ENCODE results near the gene MDM1. TPM values are rescaled to one million over a fixed set of nuclear protein-coding genes. Genes with fewer than 3 reads are reported as not detected.
A peak's percentile ranks its signal among the peaks of the same experiment; 100 is the strongest.

MDM1 gene
- total RNA-seq, 1 experiment from 2014 or later: 10.0 TPM

DNA sequence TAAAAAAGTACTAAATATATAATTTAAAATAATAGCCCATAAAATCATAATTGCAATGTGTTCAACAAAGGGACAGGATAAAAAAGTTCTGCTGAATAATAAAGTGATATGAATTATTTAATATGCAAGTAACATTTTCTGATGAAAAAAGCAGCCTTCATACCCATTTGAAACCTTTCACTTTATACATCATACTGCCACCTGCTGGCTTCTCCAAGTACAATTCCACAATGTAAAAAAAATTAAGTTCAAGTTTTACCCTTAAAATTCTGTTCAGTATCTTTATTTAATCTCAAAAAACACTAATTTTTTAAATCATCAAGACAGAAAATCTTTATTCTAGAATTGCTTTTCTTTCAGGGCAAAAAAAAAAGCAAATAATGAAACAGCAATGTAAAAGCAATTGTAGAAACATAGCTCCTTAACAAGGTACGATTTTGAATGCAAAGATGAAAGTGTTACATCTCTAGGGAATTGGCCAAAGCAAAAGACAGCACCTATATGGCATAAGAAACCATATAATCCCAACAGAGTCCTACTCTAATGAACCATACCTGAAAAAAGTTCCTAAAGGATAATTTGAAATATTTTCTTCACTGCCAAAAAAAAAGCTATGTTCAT, 15.0 kb downstream of the MDM1 start:
- H3K4me3 ChIP-seq (replicated peaks in 1 of 2; ENCODE audit: low read depth in 1 of 2, low read length in 2 of 2): no peak overlapping the region
- ChIA-PET CTCF (interaction anchor here (0.8 to 3.2 kb wide), 12 partner anchors 11 to 961 kb away, joined by 3 to 35 read pairs (median 6); partner anchors contain the start of gene MDM1), POLR2A (no interaction called here), RAD21 (ENCODE audit: low non-redundant PET in 1 of 2, low total read pairs in 2 of 2, uncharacterized antibody in 2 of 2, unreplicated experiment in 2 of 2) (interaction anchor here in 1 of 2 experiments (0.9 kb wide), 1 partner anchor 276 kb away, joined by 4 read pairs; no protein-coding TSS in a partner anchor)
- no peaks in the 10 kb centered on the region for H3K27me3 ChIP-seq (ENCODE audit: insufficient read depth, low read length)
- TF ChIP-seq FOSL1 (IDR thresholded peaks at IDR 0.05; ENCODE audit: low read depth) (no peak), RAD21 (IDR thresholded peaks at IDR 0.05; ENCODE audit: low read depth) (peak; percentile 63)
- TF ChIP-seq, protein P1, sequence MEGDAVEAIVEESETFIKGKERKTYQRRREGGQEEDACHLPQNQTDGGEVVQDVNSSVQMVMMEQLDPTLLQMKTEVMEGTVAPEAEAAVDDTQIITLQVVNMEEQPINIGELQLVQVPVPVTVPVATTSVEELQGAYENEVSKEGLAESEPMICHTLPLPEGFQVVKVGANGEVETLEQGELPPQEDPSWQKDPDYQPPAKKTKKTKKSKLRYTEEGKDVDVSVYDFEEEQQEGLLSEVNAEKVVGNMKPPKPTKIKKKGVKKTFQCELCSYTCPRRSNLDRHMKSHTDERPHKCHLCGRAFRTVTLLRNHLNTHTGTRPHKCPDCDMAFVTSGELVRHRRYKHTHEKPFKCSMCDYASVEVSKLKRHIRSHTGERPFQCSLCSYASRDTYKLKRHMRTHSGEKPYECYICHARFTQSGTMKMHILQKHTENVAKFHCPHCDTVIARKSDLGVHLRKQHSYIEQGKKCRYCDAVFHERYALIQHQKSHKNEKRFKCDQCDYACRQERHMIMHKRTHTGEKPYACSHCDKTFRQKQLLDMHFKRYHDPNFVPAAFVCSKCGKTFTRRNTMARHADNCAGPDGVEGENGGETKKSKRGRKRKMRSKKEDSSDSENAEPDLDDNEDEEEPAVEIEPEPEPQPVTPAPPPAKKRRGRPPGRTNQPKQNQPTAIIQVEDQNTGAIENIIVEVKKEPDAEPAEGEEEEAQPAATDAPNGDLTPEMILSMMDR (IDR thresholded peaks at IDR 0.05 in 2 of 3, conservative IDR thresholded peaks at IDR 0.05 in 1 of 3; ENCODE audit: borderline replicate concordance in 1 of 3, insufficient read depth in 1 of 3, low read depth in 2 of 3, low read length in 2 of 3): peak; percentile 49 to 63 (median 60); a peak in 5 of 6 replicates
- DNase-seq (ENCODE audit: low read depth, low spot score): peak; percentile 27
- H3K9me3 ChIP-seq (ENCODE audit: control insufficient read depth in 1 of 2, insufficient read depth in 1 of 2, low read depth in 1 of 2, low read length in 2 of 2): no peaks in the 10 kb centered on the region
- H4K20me1 ChIP-seq (ENCODE audit: insufficient read depth): no peaks in the 10 kb centered on the region
- H2AFZ ChIP-seq (ENCODE audit: low read depth, low read length, poor library complexity, severe bottlenecking): no peak overlapping the region
- BruUV-seq (replicated peaks): no TSS peak
- no peak overlapping the region for H3K4me2 ChIP-seq (ENCODE audit: low read length)
- ATAC-seq: no peak
- intact Hi-C loops (cut with micrococcal nuclease): loop anchor here (1.0 to 2.0 kb wide), 3 partner anchors 94 to 960 kb away; no protein-coding TSS in a partner anchor
- H3K36me3 ChIP-seq (ENCODE audit: control insufficient read depth in 1 of 2, insufficient read depth in 2 of 2, low read length in 2 of 2): peaks cover 0 to 5% of the 10 kb centered on the region in 2 experiments; a peak in 1 of 4 replicates
- H3K27ac ChIP-seq (ENCODE audit: low read depth, low read length): no peak overlapping the region
- no peak overlapping the region for H3K9ac ChIP-seq (ENCODE audit: low read length)
- no peaks in the 10 kb centered on the region for H3K9me2 ChIP-seq (ENCODE audit: insufficient read depth)
- H3K4me1 ChIP-seq (ENCODE audit: control insufficient read depth in 1 of 2, insufficient read depth in 2 of 2, low read length in 2 of 2): no peaks in the 10 kb centered on the region
- H3K79me2 ChIP-seq (ENCODE audit: insufficient read depth, low read length): no peaks in the 10 kb centered on the region

DNA sequence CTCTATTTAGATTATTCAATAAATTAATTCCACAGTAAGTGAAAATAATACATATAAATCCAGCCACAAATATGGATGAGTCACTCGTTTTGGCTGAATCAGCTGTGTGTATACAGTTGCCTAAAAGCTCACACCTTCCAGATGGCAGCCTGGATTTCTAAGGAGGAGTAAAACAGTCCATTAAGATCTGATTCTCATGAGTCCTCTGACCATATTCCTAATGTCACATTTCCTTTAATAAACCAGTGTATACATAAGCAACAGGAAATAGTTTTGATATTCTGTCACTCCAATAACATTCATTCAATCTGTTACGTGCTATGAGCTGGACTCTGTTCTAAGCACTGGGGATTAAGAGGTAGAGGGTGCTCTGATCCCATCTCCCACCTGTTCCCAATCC, 21.8 kb downstream of the MDM1 start:
- no peak for DNase-seq (ENCODE audit: low read depth, low spot score)
- H3K9me3 ChIP-seq (ENCODE audit: control insufficient read depth in 1 of 2, insufficient read depth in 1 of 2, low read depth in 1 of 2, low read length in 2 of 2): no peaks in the 10 kb centered on the region
- H3K4me3 ChIP-seq (replicated peaks in 1 of 2; ENCODE audit: low read depth in 1 of 2, low read length in 2 of 2): no peak overlapping the region
- H3K36me3 ChIP-seq (ENCODE audit: control insufficient read depth in 1 of 2, insufficient read depth in 2 of 2, low read length in 2 of 2): peaks cover 0 to 10% of the 10 kb centered on the region in 2 experiments; a peak in 1 of 4 replicates
- H3K9me2 ChIP-seq (ENCODE audit: insufficient read depth): no peaks in the 10 kb centered on the region
- H3K9ac ChIP-seq (ENCODE audit: low read length): no peak overlapping the region
- H3K27ac ChIP-seq (ENCODE audit: low read depth, low read length): no peak overlapping the region
- ATAC-seq: no peak
- H3K4me2 ChIP-seq (ENCODE audit: low read length): no peak overlapping the region
- BruUV-seq (replicated peaks): no TSS peak
- no peaks in the 10 kb centered on the region for H4K20me1 ChIP-seq (ENCODE audit: insufficient read depth)
- POLR2A ChIA-PET: no interaction called here
- intact Hi-C loops (cut with micrococcal nuclease): no loop called here
- H2AFZ ChIP-seq (ENCODE audit: low read depth, low read length, poor library complexity, severe bottlenecking): no peak overlapping the region
- no peaks in the 10 kb centered on the region for H3K27me3 ChIP-seq (ENCODE audit: insufficient read depth, low read length)
- CTCF ChIA-PET: no interaction called here
- no peaks in the 10 kb centered on the region for H3K4me1 ChIP-seq (ENCODE audit: control insufficient read depth in 1 of 2, insufficient read depth in 2 of 2, low read length in 2 of 2)
- RAD21 ChIA-PET (ENCODE audit: low non-redundant PET in 1 of 2, low total read pairs in 2 of 2, uncharacterized antibody in 2 of 2, unreplicated experiment in 2 of 2): no interaction called here
- TF ChIP-seq, protein P2, sequence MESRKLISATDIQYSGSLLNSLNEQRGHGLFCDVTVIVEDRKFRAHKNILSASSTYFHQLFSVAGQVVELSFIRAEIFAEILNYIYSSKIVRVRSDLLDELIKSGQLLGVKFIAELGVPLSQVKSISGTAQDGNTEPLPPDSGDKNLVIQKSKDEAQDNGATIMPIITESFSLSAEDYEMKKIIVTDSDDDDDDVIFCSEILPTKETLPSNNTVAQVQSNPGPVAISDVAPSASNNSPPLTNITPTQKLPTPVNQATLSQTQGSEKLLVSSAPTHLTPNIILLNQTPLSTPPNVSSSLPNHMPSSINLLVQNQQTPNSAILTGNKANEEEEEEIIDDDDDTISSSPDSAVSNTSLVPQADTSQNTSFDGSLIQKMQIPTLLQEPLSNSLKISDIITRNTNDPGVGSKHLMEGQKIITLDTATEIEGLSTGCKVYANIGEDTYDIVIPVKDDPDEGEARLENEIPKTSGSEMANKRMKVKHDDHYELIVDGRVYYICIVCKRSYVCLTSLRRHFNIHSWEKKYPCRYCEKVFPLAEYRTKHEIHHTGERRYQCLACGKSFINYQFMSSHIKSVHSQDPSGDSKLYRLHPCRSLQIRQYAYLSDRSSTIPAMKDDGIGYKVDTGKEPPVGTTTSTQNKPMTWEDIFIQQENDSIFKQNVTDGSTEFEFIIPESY (IDR thresholded peaks at IDR 0.05; ENCODE audit: extremely low read depth, insufficient replicate concordance, low read length): no peak
- H3K79me2 ChIP-seq (ENCODE audit: insufficient read depth, low read length): no peaks in the 10 kb centered on the region
